Right lobe of liver (tissue), 4 donors: ENCODE results near the gene TMEM232.

Experiments used
- POLR2A ChIP-seq: fragments of 450-650 bp; IDR thresholded peaks from one replicate; pipeline ENCODE4 v1.6.1; 2017; ENCODE audit warnings: antibody characterized with exemption, mild to moderate bottlenecking
- TF ChIP-seq, protein P1 (sequence below), 4 donors: fragments of 200-600 bp in 3 of 4; fragments of 450-650 bp in 1 of 4; IDR thresholded peaks; one replicate each; pipeline versions ENCODE4 v1.5.1 to v1.8.0; 2016 to 2022; ENCODE audit warnings: antibody characterized with exemption in 4 of 4, mild to moderate bottlenecking in 2 of 4
- donor health status: DM: no; HTN: no; CAD: no.
- donor health status: DM: no; HTN: no; CAD: no.
- donor health status: DM: no; HTN: yes; CAD: no.

DNA sequence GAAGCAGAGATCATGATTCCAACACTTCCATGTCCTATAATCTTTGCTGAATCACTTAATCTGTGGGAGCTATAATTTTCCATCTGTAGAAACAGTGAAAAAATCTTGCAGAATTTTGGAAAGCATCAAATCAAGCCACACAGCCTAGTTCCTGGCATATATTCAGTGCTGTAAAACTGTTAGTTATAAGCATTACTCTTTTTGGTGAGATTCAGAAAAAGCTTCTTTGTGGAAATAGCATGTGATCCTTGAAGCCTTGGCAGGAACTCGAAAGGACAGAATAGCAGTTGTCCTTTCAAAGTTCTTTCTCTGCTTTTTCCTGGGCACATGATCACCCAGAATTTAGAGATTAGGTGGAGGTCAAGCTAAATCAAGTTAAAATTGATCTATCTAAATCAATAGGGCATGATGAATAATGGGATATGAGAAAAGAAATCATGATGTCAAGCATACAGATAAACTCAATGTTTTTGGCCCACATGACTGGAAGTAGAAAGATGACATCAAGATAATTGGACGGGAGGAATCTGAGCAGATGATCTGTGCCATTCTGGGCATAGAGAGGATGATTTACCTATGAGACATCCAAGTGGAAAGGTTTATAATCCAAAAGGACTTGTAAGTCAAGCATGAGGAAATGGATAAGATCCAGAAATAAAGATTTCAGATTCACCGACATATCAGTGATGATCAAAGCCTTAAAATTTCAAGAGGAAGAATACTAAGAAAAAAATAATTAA lies 73.1 kb downstream of the TMEM232 start:
- TF ChIP-seq POLR2A = no peak
- TF ChIP-seq, protein P1, sequence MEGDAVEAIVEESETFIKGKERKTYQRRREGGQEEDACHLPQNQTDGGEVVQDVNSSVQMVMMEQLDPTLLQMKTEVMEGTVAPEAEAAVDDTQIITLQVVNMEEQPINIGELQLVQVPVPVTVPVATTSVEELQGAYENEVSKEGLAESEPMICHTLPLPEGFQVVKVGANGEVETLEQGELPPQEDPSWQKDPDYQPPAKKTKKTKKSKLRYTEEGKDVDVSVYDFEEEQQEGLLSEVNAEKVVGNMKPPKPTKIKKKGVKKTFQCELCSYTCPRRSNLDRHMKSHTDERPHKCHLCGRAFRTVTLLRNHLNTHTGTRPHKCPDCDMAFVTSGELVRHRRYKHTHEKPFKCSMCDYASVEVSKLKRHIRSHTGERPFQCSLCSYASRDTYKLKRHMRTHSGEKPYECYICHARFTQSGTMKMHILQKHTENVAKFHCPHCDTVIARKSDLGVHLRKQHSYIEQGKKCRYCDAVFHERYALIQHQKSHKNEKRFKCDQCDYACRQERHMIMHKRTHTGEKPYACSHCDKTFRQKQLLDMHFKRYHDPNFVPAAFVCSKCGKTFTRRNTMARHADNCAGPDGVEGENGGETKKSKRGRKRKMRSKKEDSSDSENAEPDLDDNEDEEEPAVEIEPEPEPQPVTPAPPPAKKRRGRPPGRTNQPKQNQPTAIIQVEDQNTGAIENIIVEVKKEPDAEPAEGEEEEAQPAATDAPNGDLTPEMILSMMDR (IDR thresholded peaks at IDR 0.05) = no peak
